Measurements from ENCODE around the gene EDN1.

Gene EDN1

DNA sequence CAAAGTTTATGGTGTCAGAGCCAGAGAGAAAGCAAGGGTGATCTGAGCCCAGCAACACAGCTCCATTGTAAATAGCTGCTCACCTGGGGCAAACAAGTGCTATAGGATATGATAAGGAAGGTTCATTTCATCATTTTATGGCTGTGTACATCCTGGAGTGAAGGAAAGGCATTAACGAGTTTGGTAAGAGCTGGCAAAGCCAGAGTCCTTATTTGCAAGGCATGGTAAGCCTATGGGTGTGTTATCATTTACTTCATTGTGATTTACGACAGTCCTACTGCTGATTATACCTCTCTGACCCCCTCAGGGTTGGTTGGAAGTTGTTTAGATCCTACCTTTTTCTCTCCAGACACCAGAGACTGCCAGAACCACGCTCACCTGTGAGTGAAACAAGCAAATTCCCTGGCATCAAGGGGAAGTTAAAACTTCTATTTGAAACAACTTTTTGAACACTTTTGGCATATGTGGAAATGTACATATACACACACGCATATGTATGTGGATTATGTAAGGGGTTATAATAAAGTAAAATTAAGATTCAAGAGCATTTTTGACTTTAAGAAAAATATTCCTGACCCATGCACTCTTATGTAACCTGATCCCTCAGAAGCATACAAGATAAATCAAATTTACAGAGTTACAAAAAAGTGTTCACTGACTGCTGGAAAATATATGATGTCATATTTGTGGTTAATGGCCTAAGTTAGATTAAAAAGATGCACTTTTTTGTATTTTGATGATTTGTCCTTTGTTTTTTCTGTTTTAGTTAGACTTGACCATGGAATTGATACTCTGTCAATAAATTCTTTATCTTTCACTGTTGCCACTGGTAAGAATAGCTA is 40.4 kb upstream of the EDN1 start:
- DNase-seq (ENCODE audit: low read depth) = no peak
- H3K4me3 ChIP-seq (ENCODE audit: low read depth, low read length) = no peak overlapping the region
- TF ChIP-seq POLR2A (IDR thresholded peaks at IDR 0.05; ENCODE audit: extremely low read depth, insufficient read length) = no peak
- TF ChIP-seq MYC (IDR thresholded peaks at IDR 0.05; ENCODE audit: low read depth, low read length) = no peak

- H3K4me3 ChIP-seq (ENCODE audit: low read depth, low read length) = no peak overlapping the region
- TF ChIP-seq POLR2A (IDR thresholded peaks at IDR 0.05; ENCODE audit: extremely low read depth, insufficient read length) = no peak
- TF ChIP-seq MAX (IDR thresholded peaks at IDR 0.05; ENCODE audit: low read depth, low read length) = no peak
- TF ChIP-seq CTCF (IDR thresholded peaks at IDR 0.05; ENCODE audit: low read depth, low read length) = no peak
- TF ChIP-seq MYC (IDR thresholded peaks at IDR 0.05; ENCODE audit: low read depth, low read length) = no peak
- no peak for DNase-seq (ENCODE audit: low read depth)
Measured at GRCh38 chr6:12250383-12250770, 39.8 kb upstream of the EDN1 start.

- TF ChIP-seq POLR2A (IDR thresholded peaks at IDR 0.05; ENCODE audit: extremely low read depth, insufficient read length) (no peak), MYC (IDR thresholded peaks at IDR 0.05; ENCODE audit: low read depth, low read length) (no peak), MAX (IDR thresholded peaks at IDR 0.05; ENCODE audit: low read depth, low read length) (no peak), CTCF (IDR thresholded peaks at IDR 0.05; ENCODE audit: low read depth, low read length) (no peak)
- DNase-seq (ENCODE audit: low read depth) = no peak
- no peak overlapping the region for H3K4me3 ChIP-seq (ENCODE audit: low read depth, low read length)
Measured at GRCh38 chr6:12254210-12254609, 36.0 kb upstream of the EDN1 start.

- DNase-seq (ENCODE audit: low read depth) = no peak
- no peak overlapping the region for H3K4me3 ChIP-seq (ENCODE audit: low read depth, low read length)
- no peak for TF ChIP-seq MYC (IDR thresholded peaks at IDR 0.05; ENCODE audit: low read depth, low read length)
- TF ChIP-seq CTCF (IDR thresholded peaks at IDR 0.05; ENCODE audit: low read depth, low read length) = no peak
- TF ChIP-seq MAX (IDR thresholded peaks at IDR 0.05; ENCODE audit: low read depth, low read length) = no peak
- no peak for TF ChIP-seq POLR2A (IDR thresholded peaks at IDR 0.05; ENCODE audit: extremely low read depth, insufficient read length)
Measured at GRCh38 chr6:12258191-12258590, 32.0 kb upstream of the EDN1 start.

DNA sequence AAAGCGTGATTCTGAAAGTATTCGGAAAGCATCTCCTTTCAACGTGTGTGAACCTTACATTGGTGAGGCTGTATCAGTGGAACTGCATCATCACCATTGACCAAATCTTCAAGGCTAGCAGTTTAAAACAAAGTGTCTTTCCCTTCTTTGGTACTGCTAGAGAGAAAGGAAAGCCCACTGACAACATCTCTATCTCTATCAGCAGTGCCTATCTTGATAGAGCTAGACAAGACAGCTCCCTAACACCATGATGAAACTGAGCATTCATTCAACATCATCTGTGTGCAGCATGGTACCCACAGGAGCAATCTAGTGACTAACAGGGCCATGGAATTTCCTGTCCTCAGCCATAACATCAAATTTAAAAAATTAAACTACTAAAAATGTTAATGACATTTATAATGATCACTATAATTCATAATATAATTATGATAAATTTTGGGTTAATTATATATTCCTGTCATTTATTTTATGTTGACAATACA is 31.5 kb upstream of the EDN1 start:
- no peak for TF ChIP-seq MAX (IDR thresholded peaks at IDR 0.05; ENCODE audit: low read depth, low read length)
- no peak for TF ChIP-seq CTCF (IDR thresholded peaks at IDR 0.05; ENCODE audit: low read depth, low read length)
- no peak for TF ChIP-seq MYC (IDR thresholded peaks at IDR 0.05; ENCODE audit: low read depth, low read length)
- no peak for TF ChIP-seq POLR2A (IDR thresholded peaks at IDR 0.05; ENCODE audit: extremely low read depth, insufficient read length)
- no peak for DNase-seq (ENCODE audit: low read depth)
- H3K4me3 ChIP-seq (ENCODE audit: low read depth, low read length) = no peak overlapping the region

DNA sequence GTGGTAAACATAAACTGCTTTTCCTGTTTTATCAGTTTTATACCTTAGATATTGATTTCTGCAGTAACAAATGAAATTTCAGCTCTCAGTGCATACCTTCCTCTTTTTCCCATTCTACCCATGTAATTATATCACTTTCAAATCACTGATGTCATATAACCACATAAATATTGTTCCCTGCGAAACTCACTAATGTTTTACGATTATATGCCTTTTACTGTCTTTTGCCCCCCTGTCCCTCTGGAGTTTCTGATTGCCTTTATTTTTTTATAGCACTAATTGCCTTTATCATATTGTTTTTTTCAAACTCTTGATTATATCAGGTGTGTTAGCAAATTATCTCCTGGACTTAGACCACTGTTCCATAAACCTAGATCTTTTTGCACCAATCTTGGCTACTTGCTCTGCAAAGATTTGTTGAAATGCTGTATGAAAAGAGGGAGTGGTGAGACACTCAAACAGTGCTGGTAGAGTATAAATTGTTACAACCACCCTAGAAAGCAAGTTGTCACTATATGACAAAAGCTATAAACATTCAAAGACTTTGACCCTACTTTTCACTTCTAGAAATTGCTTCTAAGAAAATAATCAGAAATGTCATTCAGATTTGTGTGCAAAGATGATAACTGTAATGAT is 29.6 kb upstream of the EDN1 start:
- no peak overlapping the region for H3K4me3 ChIP-seq (ENCODE audit: low read depth, low read length)
- DNase-seq (ENCODE audit: low read depth) = no peak
- TF ChIP-seq MAX (IDR thresholded peaks at IDR 0.05; ENCODE audit: low read depth, low read length) (no peak), MYC (IDR thresholded peaks at IDR 0.05; ENCODE audit: low read depth, low read length) (no peak), POLR2A (IDR thresholded peaks at IDR 0.05; ENCODE audit: extremely low read depth, insufficient read length) (no peak), CTCF (IDR thresholded peaks at IDR 0.05; ENCODE audit: low read depth, low read length) (no peak)

Measured in NB4 (cell line).